IMR-90 (cell line): ENCODE data around the gene CTDSP1. TPM values are rescaled to one million over a fixed set of nuclear protein-coding genes. Genes with fewer than 3 reads are reported as not detected.

Experiments
- ATAC-seq: fragments of 200-7000 bp; cut with Tn5 transposase; 2 replicates; pipeline ENCODE4 v1.9.1; 2020; ENCODE audit warnings: low read depth, mild to moderate bottlenecking, moderate library complexity
- BruUV-seq: library from RNA; stranded (reverse); fragments of 400-500 nt; replicated peaks from 2 replicates; lab custom pipeline; 2021; lab: Mats Ljungman, UMichigan
- CTCF ChIA-PET: fragments of 300-600 bp; formaldehyde crosslinking; extraction: SDS; loops from one replicate; lab custom pipeline; 2021; ENCODE audit warnings: antibody characterized with exemption; lab: Yijun Ruan, JAX
- POLR2A ChIA-PET: fragments of 300-600 bp; sonication (Branson Sonifier 250); formaldehyde crosslinking; loops from one replicate; lab custom pipeline; 2022; ENCODE audit warnings: antibody characterized with exemption; ENCODE audit not compliant: unreplicated experiment; lab: Charles Lee
- DNase-seq: peaks from one replicate; pipeline ENCODE4 v3.0.0; 2013
- H2AFZ ChIP-seq: replicated peaks from 2 replicates; pipeline ENCODE3; 2013; ENCODE audit warnings: low read length, mild to moderate bottlenecking; ENCODE audit not compliant: poor library complexity
- H2AK5ac ChIP-seq: 2 replicates; pipeline ENCODE4 v1.6.1; 2013; ENCODE audit warnings: low read depth, low read length, inconsistent platforms
- H2AK9ac ChIP-seq: replicated peaks from 2 replicates; pipeline ENCODE3; 2013; ENCODE audit warnings: mild to moderate bottlenecking, low read depth, low read length, moderate library complexity; ENCODE audit not compliant: poor library complexity
- H2BK120ac ChIP-seq: 2 replicates; pipeline ENCODE4 v1.6.1; 2013; ENCODE audit warnings: low read depth, low read length, inconsistent platforms
- H2BK15ac ChIP-seq: 3 replicates; pipeline ENCODE4 v1.6.1; 2013; ENCODE audit warnings: low read depth, low read length, inconsistent platforms
- H2BK20ac ChIP-seq: 2 replicates; pipeline ENCODE4 v1.6.1; 2013; ENCODE audit warnings: low read depth, mild to moderate bottlenecking, inconsistent platforms, low read length, moderate library complexity
- H2BK5ac ChIP-seq: 2 replicates; pipeline ENCODE4 v1.6.1; 2013; ENCODE audit warnings: mild to moderate bottlenecking, low read depth, low read length, inconsistent platforms; ENCODE audit not compliant: poor library complexity, severe bottlenecking
- H3K14ac ChIP-seq: replicated peaks from 2 replicates; pipeline ENCODE4 v1.6.1; 2013; ENCODE audit warnings: low read depth, low read length, inconsistent platforms
- H3K18ac ChIP-seq: 2 replicates; pipeline ENCODE4 v1.6.1; 2013; ENCODE audit warnings: low read depth, low read length, control low read depth
- H3K23ac ChIP-seq: 2 replicates; pipeline ENCODE4 v1.6.1; 2013; ENCODE audit warnings: low read depth, low read length, inconsistent platforms
- H3K27ac ChIP-seq: 2 replicates; pipeline ENCODE4 v1.5.1; 2013; ENCODE audit warnings: mild to moderate bottlenecking, control low read depth, low read length; ENCODE audit not compliant: insufficient read depth
- H3K27me3 ChIP-seq: 2 replicates; pipeline ENCODE4 v1.6.1; 2013; ENCODE audit warnings: low read length; ENCODE audit not compliant: control insufficient read depth, insufficient read depth
- H3K36me3 ChIP-seq: 2 replicates; pipeline ENCODE4 v1.6.1; 2013; ENCODE audit warnings: low read length, mixed read lengths; ENCODE audit not compliant: control insufficient read depth, insufficient read depth
- H3K4ac ChIP-seq: 2 replicates; pipeline ENCODE4 v1.6.1; 2013; ENCODE audit warnings: low read depth, low read length, inconsistent platforms
- H3K4me1 ChIP-seq: 2 replicates; pipeline ENCODE4 v1.6.1; 2013; ENCODE audit warnings: low read length, mixed read lengths; ENCODE audit not compliant: control insufficient read depth, insufficient read depth
- H3K4me2 ChIP-seq: 2 replicates; pipeline ENCODE4 v1.6.1; 2013; ENCODE audit warnings: low read depth, mild to moderate bottlenecking, control low read depth, low read length, moderate library complexity
- H3K4me3 ChIP-seq: 2 replicates; pipeline ENCODE4 v1.5.1; 2013; ENCODE audit warnings: low read depth, mild to moderate bottlenecking, control low read depth, low read length, moderate library complexity; ENCODE audit not compliant: insufficient read depth
- H3K56ac ChIP-seq: 2 replicates; pipeline ENCODE4 v1.6.1; 2013; ENCODE audit warnings: low read length, inconsistent platforms; ENCODE audit not compliant: insufficient read depth; ENCODE audit errors: extremely low read depth
- H3K79me1 ChIP-seq, 2 experiments: 2 replicates each; pipeline ENCODE4 v1.6.1; 2013; ENCODE audit warnings: low read length in 2 of 2, inconsistent platforms in 1 of 2, low read depth in 1 of 2
- H3K9ac ChIP-seq: 2 replicates; pipeline ENCODE4 v1.6.1; 2013; ENCODE audit warnings: low read depth, low read length, control low read depth
- H3K9me1 ChIP-seq: 2 replicates; pipeline ENCODE4 v1.6.1; 2013; ENCODE audit warnings: low read length, inconsistent platforms; ENCODE audit not compliant: insufficient read depth
- H3K9me3 ChIP-seq: 2 replicates; pipeline ENCODE4 v1.6.1; 2013; ENCODE audit warnings: low read length; ENCODE audit not compliant: control insufficient read depth, insufficient read depth
- H4K20me1 ChIP-seq: 2 replicates; pipeline ENCODE4 v1.6.1; 2013; ENCODE audit warnings: low read length, inconsistent platforms; ENCODE audit not compliant: insufficient read depth
- H4K5ac ChIP-seq: 2 replicates; pipeline ENCODE4 v1.6.1; 2013; ENCODE audit warnings: mild to moderate bottlenecking, low read depth, low read length, control low read depth
- H4K8ac ChIP-seq, 2 experiments: 2 replicates each; pipeline ENCODE4 v1.6.1; 2013; ENCODE audit warnings: low read depth in 2 of 2, low read length in 2 of 2, control low read depth in 1 of 2, inconsistent platforms in 1 of 2
- H4K91ac ChIP-seq: 2 replicates; pipeline ENCODE4 v1.6.1; 2013; ENCODE audit warnings: low read depth, low read length, inconsistent platforms; ENCODE audit not compliant: insufficient read depth
- BHLHE40 ChIP-seq: fragments of 150-350 bp; IDR thresholded peaks from 2 replicates; pipeline ENCODE4 v1.6.1; 2016; ENCODE audit warnings: mild to moderate bottlenecking, low read depth, low read length
- CEBPB ChIP-seq: IDR thresholded peaks from 2 replicates; pipeline ENCODE4 v1.6.1; 2012; ENCODE audit warnings: low read depth, low read length, improper control_type of control experiment
- CHD1 ChIP-seq: IDR thresholded peaks from 2 replicates; pipeline ENCODE4 v1.6.1; 2012; ENCODE audit warnings: low read depth, low read length, improper control_type of control experiment
- ELK1 ChIP-seq: fragments of 150-350 bp; IDR thresholded peaks from 2 replicates; pipeline ENCODE4 v1.6.1; 2016; ENCODE audit warnings: low read depth, mild to moderate bottlenecking, low read length, moderate library complexity, borderline replicate concordance
- FOS ChIP-seq: fragments of 150-350 bp; IDR thresholded peaks from 2 replicates; pipeline ENCODE4 v1.6.1; 2016; ENCODE audit warnings: low read depth, low read length
- MAFK ChIP-seq: IDR thresholded peaks from 2 replicates; pipeline ENCODE4 v1.6.1; 2012; ENCODE audit warnings: low read depth, low read length, improper control_type of control experiment
- MAZ ChIP-seq: IDR thresholded peaks from 2 replicates; pipeline ENCODE4 v1.6.1; 2012; ENCODE audit warnings: low read depth, mild to moderate bottlenecking, low read length, improper control_type of control experiment, moderate library complexity, borderline replicate concordance
- MXI1 ChIP-seq: IDR thresholded peaks from 2 replicates; pipeline ENCODE4 v1.6.1; 2012; ENCODE audit warnings: low read depth, mild to moderate bottlenecking, low read length, moderate library complexity, borderline replicate concordance
- NFE2L2 ChIP-seq: fragments of 150-350 bp; IDR thresholded peaks from 2 replicates; pipeline ENCODE4 v1.6.1; 2016; ENCODE audit warnings: low read depth, mild to moderate bottlenecking, low read length
- POLR2A ChIP-seq: IDR thresholded peaks from 2 replicates; pipeline ENCODE4 v1.6.1; 2012; ENCODE audit warnings: mild to moderate bottlenecking, low read depth, low read length
- RAD21 ChIP-seq: IDR thresholded peaks from 2 replicates; pipeline ENCODE4 v1.6.1; 2012; ENCODE audit warnings: low read length, improper control_type of control experiment
- RCOR1 ChIP-seq: IDR thresholded peaks from 2 replicates; pipeline ENCODE4 v1.6.1; 2012; ENCODE audit warnings: mild to moderate bottlenecking, low read length, improper control_type of control experiment; ENCODE audit not compliant: insufficient replicate concordance
- RFX5 ChIP-seq: IDR thresholded peaks from 2 replicates; pipeline ENCODE4 v1.8.0; 2012; ENCODE audit warnings: low read depth, mild to moderate bottlenecking, low read length, moderate library complexity
- SMC3 ChIP-seq: fragments of 150-350 bp; IDR thresholded peaks from 2 replicates; pipeline ENCODE4 v1.6.1; 2016; ENCODE audit warnings: low read depth, mild to moderate bottlenecking, antibody characterized with exemption, low read length, moderate library complexity
- USF2 ChIP-seq: fragments of 150-350 bp; IDR thresholded peaks from 2 replicates; pipeline ENCODE4 v1.6.1; 2017; ENCODE audit warnings: mild to moderate bottlenecking, antibody characterized with exemption, low read length, low read depth
- WGBS, 2 experiments: methylation state at CpG; one replicate each; pipeline versions ENCODE4 v1.1.5 to v1.1.7; 2013; ENCODE audit warnings: missing lambda C conversion rate in 2 of 2; ENCODE audit not compliant: insufficient read length in 1 of 2; ENCODE audit errors: extremely low coverage in 2 of 2; 5-methylcytosine and 5-hydroxymethylcytosine counted together
- dilution Hi-C: fragments of 300-500 bp; cut with HindIII; formaldehyde crosslinking; loops from one replicate; pipeline ENCODE4 v1.14.3; 2018; ENCODE audit warnings: low sequenced_read_pairs; ENCODE audit not compliant: unreplicated experiment
- in situ Hi-C: fragments of 300-500 bp; cut with MboI; formaldehyde crosslinking; loops from 3 replicates; pipeline ENCODE4 v1.14.3; 2019; ENCODE audit warnings: low sequenced_read_pairs, inconsistent platforms, mixed read lengths
- intact Hi-C: fragments of 100-400 bp; cut with micrococcal nuclease; formaldehyde crosslinking; loops from 2 replicates; pipeline ENCODE4 v1.10.0; 2022
- polyA plus RNA-seq, 3 experiments: library from polyadenylated mRNA; depleted of rRNA; stranded (reverse); fragments of >200 nt; gene quantifications; 2 replicates each; pipeline ENCODE4 v1.2.3, GENCODE V29; 2012; ENCODE audit warnings: low replicate concordance in 1 of 3
- total RNA-seq: library from RNA; depleted of rRNA; stranded (reverse); fragments of >200 nt; gene quantifications from 2 replicates; pipeline ENCODE4 v1.2.3, GENCODE V29; 2012
- TF ChIP-seq, protein P1 (sequence below): conservative IDR thresholded peaks from 2 replicates; pipeline ENCODE4 v1.5.1; 2012; ENCODE audit warnings: mild to moderate bottlenecking, low read depth, low read length, improper control_type of control experiment

The CTDSP1 gene
- total and polyA plus RNA-seq, 2 of the 4 experiments (the other 2 are of a cell fraction), result 19.7 to 64.3 TPM

- Histone ChIP-seq H4K5ac (no peak overlapping the region), H3K36me3 (no peaks in the 10 kb centered on the region), H3K9me3 (peaks cover 7% of the 10 kb centered on the region), H3K9ac (no peak overlapping the region), H2AK5ac (no peak overlapping the region), H4K20me1 (no peaks in the 10 kb centered on the region), H2AK9ac (no peak overlapping the region), H3K4me1 (peaks cover 2% of the 10 kb centered on the region; the same call in 1 of the 2 replicates), H2AFZ (no peak overlapping the region), H2BK20ac (no peak overlapping the region), H3K18ac (no peak overlapping the region), H3K79me1 (no peaks in the 10 kb centered on the region), H4K8ac (no peak overlapping the region), H4K91ac (no peak overlapping the region), H3K27ac (no peak overlapping the region), H2BK120ac (no peak overlapping the region), H3K27me3 (peaks cover 6% of the 10 kb centered on the region; the same call in 1 of the 2 replicates), H2BK15ac (no peak overlapping the region), H3K9me1 (no peaks in the 10 kb centered on the region), H3K14ac (no peak overlapping the region), H3K56ac (no peak overlapping the region), H2BK5ac (no peak overlapping the region), H3K4me2 (no peak overlapping the region), H3K23ac (no peak overlapping the region), H3K4ac (no peak overlapping the region), H3K4me3 (no peak overlapping the region)
- no peak for DNase-seq
- ATAC-seq, result no peak
- ChIA-PET CTCF (no interaction called here), POLR2A (no interaction called here)
- WGBS, 2 experiments, result 80% methylated on average over 1 of the region's 3 CpGs; no CpG with 5 or more reads in 1 of the 2 experiments
- TF ChIP-seq MAFK (no peak), MAZ (no peak), CHD1 (no peak), POLR2A (no peak), SMC3 (no peak), MXI1 (no peak), RCOR1 (no peak), RAD21 (no peak), BHLHE40 (no peak), ELK1 (no peak), USF2 (no peak), RFX5 (no peak), FOS (no peak), NFE2L2 (no peak), CEBPB (no peak)
- TF ChIP-seq, protein P1, sequence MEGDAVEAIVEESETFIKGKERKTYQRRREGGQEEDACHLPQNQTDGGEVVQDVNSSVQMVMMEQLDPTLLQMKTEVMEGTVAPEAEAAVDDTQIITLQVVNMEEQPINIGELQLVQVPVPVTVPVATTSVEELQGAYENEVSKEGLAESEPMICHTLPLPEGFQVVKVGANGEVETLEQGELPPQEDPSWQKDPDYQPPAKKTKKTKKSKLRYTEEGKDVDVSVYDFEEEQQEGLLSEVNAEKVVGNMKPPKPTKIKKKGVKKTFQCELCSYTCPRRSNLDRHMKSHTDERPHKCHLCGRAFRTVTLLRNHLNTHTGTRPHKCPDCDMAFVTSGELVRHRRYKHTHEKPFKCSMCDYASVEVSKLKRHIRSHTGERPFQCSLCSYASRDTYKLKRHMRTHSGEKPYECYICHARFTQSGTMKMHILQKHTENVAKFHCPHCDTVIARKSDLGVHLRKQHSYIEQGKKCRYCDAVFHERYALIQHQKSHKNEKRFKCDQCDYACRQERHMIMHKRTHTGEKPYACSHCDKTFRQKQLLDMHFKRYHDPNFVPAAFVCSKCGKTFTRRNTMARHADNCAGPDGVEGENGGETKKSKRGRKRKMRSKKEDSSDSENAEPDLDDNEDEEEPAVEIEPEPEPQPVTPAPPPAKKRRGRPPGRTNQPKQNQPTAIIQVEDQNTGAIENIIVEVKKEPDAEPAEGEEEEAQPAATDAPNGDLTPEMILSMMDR, result no peak
- no TSS peak for BruUV-seq
- in situ Hi-C loops (no loop called here), dilution Hi-C loops (no loop called here), intact Hi-C loops (no loop called here)
Measured at GRCh38 chr2:218363736-218364135, 35.9 kb upstream of the CTDSP1 start.
